Large intestine (tissue), 3 donors: ENCODE results near the gene CD2BP2. TPM values are rescaled to one million over a fixed set of nuclear protein-coding genes. Genes with fewer than 3 reads are reported as not detected.
"Not testable (repeated sequence)": the region's sequence is repeated elsewhere in the genome, so short reads cannot be mapped to it uniquely, and the experiment has no call there.

Source experiments
- DNase-seq, 2 donors: peaks; one replicate each; pipeline versions ENCODE4 v3.0.0 to v3.0.0-alpha.2; 2013
- H3K27ac ChIP-seq: one replicate; pipeline ENCODE4 v1.5.1; 2013; ENCODE audit warnings: low read length
- H3K27me3 ChIP-seq: 2 replicates; pipeline ENCODE4 v1.6.1; 2013; ENCODE audit warnings: low read length; ENCODE audit not compliant: control insufficient read depth, insufficient read depth
- H3K36me3 ChIP-seq: 2 replicates; pipeline ENCODE4 v1.6.1; 2013; ENCODE audit warnings: low read length; ENCODE audit not compliant: control insufficient read depth, insufficient read depth
- H3K4me1 ChIP-seq: one replicate; pipeline ENCODE4 v1.6.1; 2013; ENCODE audit warnings: low read length; ENCODE audit not compliant: control insufficient read depth, insufficient read depth
- H3K4me3 ChIP-seq: one replicate; pipeline ENCODE4 v1.5.1; 2013; ENCODE audit warnings: low read length
- H3K9me3 ChIP-seq: one replicate; pipeline ENCODE4 v1.6.1; 2013; ENCODE audit warnings: mild to moderate bottlenecking, low read depth, low read length, moderate library complexity; ENCODE audit not compliant: control insufficient read depth
- WGBS: methylation state at CpG from one replicate; pipeline ENCODE4 v1.1.5; 2013; ENCODE audit warnings: low lambda C conversion rate; ENCODE audit not compliant: insufficient coverage; 5-methylcytosine and 5-hydroxymethylcytosine counted together
- polyA plus RNA-seq: library from polyadenylated mRNA; unstranded; fragments of 120-200 nt; gene quantifications from one replicate; pipeline ENCODE4 v1.2.1, GENCODE V29; 2013

CD2BP2 gene
- polyA plus RNA-seq, 1 donor = 43.5 TPM

GRCh38 chr16:30342751-30343490, 12.2 kb downstream of the CD2BP2 start:
- WGBS = no CpG with 5 or more reads among the region's 32 CpGs
- Histone ChIP-seq H3K9me3 (peaks cover 3% of the 10 kb centered on the region), H3K27me3 (no peaks in the 10 kb centered on the region)

GRCh38 chr16:30341971-30342370, 13.1 kb downstream of the CD2BP2 start:
- H3K27me3 ChIP-seq, H3K36me3 ChIP-seq, H3K4me3 ChIP-seq, DNase-seq, H3K4me1 ChIP-seq, H3K9me3 ChIP-seq, H3K27ac ChIP-seq: not testable (repeated sequence)
- no CpG with 5 or more reads among the region's 8 CpGs for WGBS

More at GRCh38 chr16:30342751-30343490, 12.2 kb downstream of the CD2BP2 start:
- Histone ChIP-seq H3K27ac (no peak overlapping the region), H3K4me1 (no peaks in the 10 kb centered on the region), H3K36me3 (no peaks in the 10 kb centered on the region), H3K4me3 (no peak overlapping the region)
- no peak for DNase-seq

DNA sequence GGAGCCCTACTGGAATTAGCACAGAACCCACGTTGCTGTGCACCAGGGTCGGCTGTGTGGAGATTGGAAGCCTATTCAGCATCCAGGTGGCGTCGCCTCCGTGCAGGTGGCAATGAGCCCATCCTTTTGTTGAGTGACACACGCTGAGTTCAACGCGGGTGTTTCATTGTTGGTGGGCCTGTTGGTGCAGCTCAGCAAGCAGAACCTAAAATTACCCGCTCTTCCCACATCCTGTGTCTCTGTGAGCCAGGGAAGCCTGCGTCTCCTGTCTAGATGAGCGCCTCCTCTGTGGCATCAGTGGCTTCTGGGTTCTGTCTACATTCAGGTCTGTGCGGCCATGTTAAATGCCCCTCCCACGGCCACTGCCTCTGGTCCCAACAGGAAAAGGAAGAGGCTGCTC, 14.5 kb downstream of the CD2BP2 start:
- H3K36me3 ChIP-seq = no peaks in the 10 kb centered on the region
- no peak overlapping the region for H3K27ac ChIP-seq
- H3K9me3 ChIP-seq = peaks cover 3% of the 10 kb centered on the region
- no CpG with 5 or more reads among the region's 13 CpGs for WGBS
- peaks cover 5% of the 10 kb centered on the region for H3K4me1 ChIP-seq
- H3K4me3 ChIP-seq = no peak overlapping the region
- no peaks in the 10 kb centered on the region for H3K27me3 ChIP-seq
- no peak for DNase-seq

DNA sequence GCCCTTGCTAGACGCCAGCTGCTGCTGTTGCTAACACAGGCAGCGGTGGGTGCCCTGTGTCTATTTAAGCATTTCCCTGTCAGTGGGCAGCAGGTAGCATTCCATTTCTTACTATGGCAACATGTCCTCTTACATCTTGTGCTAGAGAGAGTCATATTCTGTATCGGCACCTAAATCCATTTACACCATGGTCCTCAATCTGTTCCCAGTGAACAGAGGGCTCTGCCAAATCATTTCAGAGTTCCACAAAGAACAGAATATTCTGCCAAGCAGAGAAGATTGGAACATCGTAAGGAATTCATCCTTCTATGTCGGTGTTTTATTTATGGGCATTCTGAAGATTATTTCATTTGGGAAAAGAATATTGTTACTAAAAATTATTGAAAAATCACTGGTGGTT, 16.4 kb downstream of the CD2BP2 start:
- not testable (repeated sequence) for H3K27ac ChIP-seq, H3K4me1 ChIP-seq, DNase-seq, H3K4me3 ChIP-seq, H3K36me3 ChIP-seq, H3K27me3 ChIP-seq, H3K9me3 ChIP-seq
- 92% methylated on average over 2 of the region's 5 CpGs for whole genome bisulfite sequencing

GRCh38 chr16:30337964-30338357, 17.1 kb downstream of the CD2BP2 start:
- not testable (repeated sequence) for DNase-seq, H3K9me3 ChIP-seq, H3K36me3 ChIP-seq, H3K27me3 ChIP-seq, H3K4me3 ChIP-seq, H3K4me1 ChIP-seq, H3K27ac ChIP-seq
- no CpG with 5 or more reads among the region's 10 CpGs for WGBS

DNA sequence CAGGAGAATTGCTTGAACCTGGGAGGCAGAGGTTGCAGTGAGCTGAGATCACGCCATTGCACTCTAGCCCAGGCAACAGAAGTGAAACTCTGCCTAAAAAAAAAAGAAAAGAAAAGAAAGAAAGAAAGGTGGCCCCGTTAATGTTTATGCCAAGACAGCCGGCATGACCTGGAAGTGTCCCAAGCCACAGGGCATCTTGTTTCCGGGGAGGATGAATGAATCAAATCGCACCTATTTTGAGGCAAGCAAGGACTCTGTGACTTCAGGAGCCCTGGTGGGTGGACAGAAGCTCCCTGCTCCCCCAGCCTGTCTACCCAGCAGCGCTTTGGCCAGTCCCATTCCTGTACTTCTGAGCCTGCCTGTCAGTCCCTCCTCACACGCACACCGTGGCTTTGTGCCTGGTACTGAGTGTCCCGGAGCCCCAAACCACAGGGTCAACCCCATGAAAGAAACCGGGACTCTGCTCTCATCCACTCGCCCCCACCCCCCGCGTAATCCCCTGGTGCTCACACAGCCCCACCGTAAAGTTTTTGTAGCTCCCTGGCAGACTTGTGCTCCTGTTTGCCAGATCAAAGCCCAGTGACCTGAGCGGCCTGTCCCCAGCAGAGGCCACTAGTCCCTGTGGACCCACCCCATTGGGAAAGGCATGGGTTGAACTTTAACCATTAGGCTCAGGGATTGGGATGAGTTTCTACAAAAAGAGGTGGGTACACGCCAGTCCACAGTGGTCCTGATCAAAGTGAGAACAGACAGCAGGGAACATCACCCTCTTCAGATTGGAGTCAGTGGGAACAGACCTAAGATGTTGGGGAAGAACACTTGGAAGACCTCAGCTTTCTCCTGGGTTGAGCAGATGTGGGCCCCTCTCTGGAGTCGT, 19.3 kb downstream of the CD2BP2 start:
- Histone ChIP-seq H3K4me3 (peak overlapping the region; percentile 52), H3K4me1 (peaks cover 5% of the 10 kb centered on the region), H3K27ac (peak overlapping the region; percentile 76), H3K36me3 (no peaks in the 10 kb centered on the region), H3K27me3 (no peaks in the 10 kb centered on the region), H3K9me3 (peaks cover 3% of the 10 kb centered on the region)
- peak in 1 of 2 donors; percentile 46 for DNase-seq
- WGBS = 20% methylated on average over 1 of the region's 17 CpGs

- DNase-seq = peak; percentile 68 to 86
- Histone ChIP-seq H3K4me3 (peak overlapping the region; percentile 75), H3K27ac (peak overlapping the region; percentile 98)
- H3K36me3 ChIP-seq, H3K4me1 ChIP-seq, H3K27me3 ChIP-seq, H3K9me3 ChIP-seq: not testable (repeated sequence)
- no CpG with 5 or more reads among the region's 70 CpGs for WGBS
These were observed 20.0 kb downstream of the CD2BP2 start for GRCh38 chr16:30335028-30335597.

GRCh38 chr16:30334473-30334989, 20.6 kb downstream of the CD2BP2 start:
- not testable (repeated sequence) for H3K4me1 ChIP-seq, H3K27me3 ChIP-seq, H3K9me3 ChIP-seq, H3K36me3 ChIP-seq
- peak overlapping the region; percentile 63 for H3K27ac ChIP-seq
- no CpG with 5 or more reads among the region's 33 CpGs for WGBS
- DNase-seq = peak; percentile 82 to 89
- peak overlapping the region; percentile 75 for H3K4me3 ChIP-seq

DNA sequence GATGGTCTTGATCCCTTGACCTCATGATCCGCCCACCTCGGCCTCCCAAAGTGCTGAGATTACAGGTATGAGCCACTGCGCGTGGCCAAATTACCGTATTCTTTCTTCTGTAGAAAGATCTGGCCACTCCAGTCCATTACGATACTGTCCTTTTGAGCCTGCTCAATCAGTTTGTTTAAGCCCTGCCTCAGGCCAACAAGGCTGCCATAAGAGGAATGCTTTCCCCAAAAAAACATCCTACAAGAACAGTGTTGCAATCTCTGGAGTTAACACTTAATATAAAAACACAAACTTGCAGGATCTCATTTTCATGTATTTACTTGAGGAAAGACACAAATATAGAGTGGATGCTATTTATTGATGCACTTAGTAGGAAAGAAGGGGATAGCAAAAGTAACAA, 30.9 kb downstream of the CD2BP2 start:
- not testable (repeated sequence) for DNase-seq, H3K36me3 ChIP-seq, H3K4me3 ChIP-seq, H3K9me3 ChIP-seq, H3K27ac ChIP-seq, H3K4me1 ChIP-seq, H3K27me3 ChIP-seq
- WGBS = no CpG with 5 or more reads among the region's 6 CpGs

- WGBS = 100% methylated on average over 1 of the region's 2 CpGs
- H3K36me3 ChIP-seq, H3K4me1 ChIP-seq, H3K27me3 ChIP-seq, H3K27ac ChIP-seq, H3K9me3 ChIP-seq, DNase-seq, H3K4me3 ChIP-seq: not testable (repeated sequence)
These were observed 36.5 kb downstream of the CD2BP2 start for GRCh38 chr16:30318647-30319046.
